Heart left ventricle (tissue), 16 donors: ENCODE measurements around the gene COMMD1. TPM values are rescaled to one million over a fixed set of nuclear protein-coding genes. Genes with fewer than 3 reads are reported as not detected.

Source experiments
- ATAC-seq, 4 donors: fragments of 200-7000 bp; cut with Tn5 transposase; one replicate each; pipeline ENCODE4 v1.9.1; 2020 to 2022; ENCODE audit warnings: moderate library complexity in 4 of 4, mild to moderate bottlenecking in 3 of 4, moderate number of reproducible peaks in 1 of 4
- DNase-seq, 5 donors: peaks; one replicate each; pipeline ENCODE4 v3.0.0-alpha.2; 2020
- H3K27ac ChIP-seq, 12 donors: fragments of 200-600 bp; sonication (generic) in 4 of 12; one replicate each; pipeline versions ENCODE4 v1.5.0 to v1.8.0; 2016 to 2022; ENCODE audit warnings: mild to moderate bottlenecking in 2 of 12
- H3K27me3 ChIP-seq, 9 donors: fragments of 200-600 bp; sonication (generic) in 2 of 9; one replicate each; pipeline versions ENCODE4 v1.5.1 to v1.8.0; 2016 to 2022; ENCODE audit warnings: mild to moderate bottlenecking in 3 of 9
- H3K36me3 ChIP-seq, 9 donors: fragments of 200-600 bp; sonication (generic) in 2 of 9; one replicate each; pipeline versions ENCODE4 v1.5.0 to v1.8.0; 2018 to 2022; ENCODE audit warnings: mild to moderate bottlenecking in 2 of 9
- H3K4me1 ChIP-seq, 12 donors: fragments of 200-600 bp; sonication (generic) in 4 of 12; one replicate each; pipeline versions ENCODE4 v1.5.0 to v1.8.0; 2016 to 2022; ENCODE audit warnings: mild to moderate bottlenecking in 3 of 12
- H3K4me3 ChIP-seq, 12 donors: fragments of 200-600 bp; sonication (generic) in 4 of 12; one replicate each; pipeline versions ENCODE4 v1.5.0 to v1.8.0; 2017 to 2022; ENCODE audit warnings: mild to moderate bottlenecking in 9 of 12, moderate library complexity in 4 of 12
- H3K9me3 ChIP-seq, 12 donors: fragments of 200-600 bp; sonication (generic) in 4 of 12; one replicate each; pipeline versions ENCODE4 v1.5.0 to v1.8.0; 2016 to 2022; ENCODE audit warnings: mild to moderate bottlenecking in 1 of 12
- POLR2A ChIP-seq, 2 donors: fragments of 450-650 bp; IDR thresholded peaks; one replicate each; pipeline ENCODE4 v1.6.1; 2017; ENCODE audit warnings: antibody characterized with exemption in 2 of 2, mild to moderate bottlenecking in 2 of 2, moderate library complexity in 2 of 2
- WGBS, 4 donors: extraction: QIAGEN DNeasy Blood & Tissue Kit in 2 of 4; methylation state at CpG; one replicate each; pipeline versions ENCODE4 v1.1.5 to v1.1.7; 2013 to 2018; 5-methylcytosine and 5-hydroxymethylcytosine counted together
- intact Hi-C, 10 donors: fragments of 100-400 bp; cut with DNase I; formaldehyde crosslinking; loops; one replicate each; pipeline versions ENCODE4 v1.11.1 to v1.14.2; 2022
- polyA plus RNA-seq, 2 donors: library from polyadenylated mRNA; stranded (reverse); fragments of 200-250 nt; gene quantifications; one replicate each; pipeline ENCODE4 v1.2.3, GENCODE V29; 2013
- total RNA-seq, 9 donors: library from RNA; depleted of rRNA in 2 of 9; stranded (reverse); fragments of >200 nt in 2 of 9; fragmentation: NEBNext Ultra II Directional in 3 of 9; extraction: Animal tissue kit (Norgen Biotek cat#: 25700) in 3 of 9; gene quantifications; one replicate each; pipeline versions ENCODE4 v1.1.0 to v1.2.4, GENCODE V29; 2016 to 2023
- TF ChIP-seq, protein P1 (sequence below), 12 donors: fragments of 200-600 bp; sonication (generic) in 4 of 12; IDR thresholded peaks; one replicate each; pipeline versions ENCODE4 v1.5.0 to v1.8.0; 2018 to 2022; ENCODE audit warnings: antibody characterized with exemption in 12 of 12, mild to moderate bottlenecking in 5 of 12
- donor health status: ischemic (EF 13 %, LVEDD 7.1; RV severe dilation, severe dysfunction).
- donor health status: healthy with polysubstance abuse.
- donor health status: DM: no; HTN: yes; CAD: no.
- donor health status: DM: no; HTN: no; CAD: no.
- donor health status: ischemic (EF 25% LVEDD 6.9; RV normal size, moderate dysfunction).
- donor health status: ischemic (EF 25% LVEDD 5.7; RV mildly dilated, moderate dysfunction).
- donor health status: healthy.
- donor health status: DM: yes; HTN: yes; CAD: no.
- donor health status: ischemic (EF 35%, LVEDD 5.7; RV mildly dilated, moderate dysfunction).
- donor health status: nonischemic (EF 11% LVEDD 7.7; RV severe dilation, severe dysfunction).
- donor health status: DM: yes; HTN: yes; CAD: no.
- donor health status: PGD.
- donor health status: ischemic (EF 29% LVEDD 5.4; RV normal size, mild dysfunction).
- donor health status: nonischemic (EF 23%, LVEDD 6.1; RV moderate dilation, normal function).

Gene COMMD1
- total and polyA plus RNA-seq, 11 donors: 50.1 to 99.5 (median 69.3) TPM

DNA sequence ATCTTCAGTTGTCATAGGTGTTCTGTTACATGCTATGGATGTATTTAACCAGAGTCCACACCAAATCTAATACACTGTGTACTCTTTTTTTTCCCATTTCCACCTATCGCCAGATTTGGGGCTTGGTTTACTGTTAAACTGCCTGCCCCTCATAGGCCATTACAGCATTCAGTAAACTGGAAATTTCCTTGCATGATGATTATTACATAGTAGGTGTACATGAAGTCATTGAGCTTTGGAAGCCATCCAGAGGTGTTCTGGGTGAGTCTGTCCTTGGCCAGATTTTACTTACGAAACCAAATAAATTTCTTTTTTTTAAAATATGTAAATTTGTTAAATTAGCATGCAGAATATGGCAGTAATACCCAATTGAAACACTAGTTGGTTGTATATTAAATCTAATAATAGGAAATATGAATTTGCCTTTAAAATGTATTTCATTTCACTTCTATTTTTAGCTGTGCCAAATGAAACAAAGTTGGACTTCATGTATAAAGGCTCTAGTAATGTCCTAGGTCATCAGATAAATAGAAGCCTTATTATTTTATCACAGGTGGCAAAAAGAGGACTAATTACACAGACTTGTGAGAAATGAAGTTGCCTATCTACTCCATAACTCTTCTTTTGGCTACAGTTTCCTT lies 60.7 kb downstream of the COMMD1 start:
- WGBS, 4 donors: 83 to 89% (median 87%) methylated on average over 2 of the region's 2 CpGs
- Histone ChIP-seq H3K9me3 (peaks cover 0 to 4% (median 0%) of the 10 kb centered on the region in 12 donors), H3K4me1 (peaks cover 0 to 18% (median 10%) of the 10 kb centered on the region in 12 donors), H3K36me3 (no peaks in the 10 kb centered on the region), H3K4me3 (no peak overlapping the region), H3K27ac (peak overlapping the region in 7 of 12 donors; percentile 2 to 46 (median 21)), H3K27me3 (no peaks in the 10 kb centered on the region)
- TF ChIP-seq, protein P1, sequence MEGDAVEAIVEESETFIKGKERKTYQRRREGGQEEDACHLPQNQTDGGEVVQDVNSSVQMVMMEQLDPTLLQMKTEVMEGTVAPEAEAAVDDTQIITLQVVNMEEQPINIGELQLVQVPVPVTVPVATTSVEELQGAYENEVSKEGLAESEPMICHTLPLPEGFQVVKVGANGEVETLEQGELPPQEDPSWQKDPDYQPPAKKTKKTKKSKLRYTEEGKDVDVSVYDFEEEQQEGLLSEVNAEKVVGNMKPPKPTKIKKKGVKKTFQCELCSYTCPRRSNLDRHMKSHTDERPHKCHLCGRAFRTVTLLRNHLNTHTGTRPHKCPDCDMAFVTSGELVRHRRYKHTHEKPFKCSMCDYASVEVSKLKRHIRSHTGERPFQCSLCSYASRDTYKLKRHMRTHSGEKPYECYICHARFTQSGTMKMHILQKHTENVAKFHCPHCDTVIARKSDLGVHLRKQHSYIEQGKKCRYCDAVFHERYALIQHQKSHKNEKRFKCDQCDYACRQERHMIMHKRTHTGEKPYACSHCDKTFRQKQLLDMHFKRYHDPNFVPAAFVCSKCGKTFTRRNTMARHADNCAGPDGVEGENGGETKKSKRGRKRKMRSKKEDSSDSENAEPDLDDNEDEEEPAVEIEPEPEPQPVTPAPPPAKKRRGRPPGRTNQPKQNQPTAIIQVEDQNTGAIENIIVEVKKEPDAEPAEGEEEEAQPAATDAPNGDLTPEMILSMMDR (IDR thresholded peaks at IDR 0.05): peak in 2 of 12 donors; percentile 20 to 24
- no peak for TF ChIP-seq POLR2A (IDR thresholded peaks at IDR 0.05)
- ATAC-seq (no peak), DNase-seq (no peak)
- intact Hi-C loops: loop anchor here in 1 of 10 donors (5.0 kb wide), 1 partner anchor 41 kb away; no protein-coding TSS in a partner anchor

DNA sequence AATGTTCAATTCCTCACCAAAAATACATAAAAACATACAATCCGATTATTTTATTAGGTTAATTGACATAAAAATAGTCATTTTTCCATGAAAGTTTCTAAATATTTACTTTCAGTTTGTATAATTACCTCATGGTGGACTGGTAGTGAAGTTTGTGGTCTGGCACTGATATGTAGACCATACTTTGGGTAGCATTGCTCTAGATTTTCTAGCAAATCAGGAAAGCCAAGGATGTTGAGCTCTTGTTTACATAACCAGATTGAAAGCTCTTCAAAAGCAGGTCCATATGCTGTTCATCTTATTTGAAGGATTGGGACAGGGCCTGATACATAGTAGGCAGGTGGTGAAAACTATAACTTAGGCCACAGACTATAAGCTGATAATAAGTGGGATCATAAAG lies 61.8 kb downstream of the COMMD1 start:
- intact Hi-C loops: loop anchor here in 1 of 10 donors (5.0 kb wide), 1 partner anchor 40 kb away; no protein-coding TSS in a partner anchor
- H3K27ac ChIP-seq: peak overlapping the region in 5 of 12 donors; percentile 2 to 46 (median 21)
- TF ChIP-seq POLR2A (IDR thresholded peaks at IDR 0.05): no peak
- TF ChIP-seq, protein P1 (IDR thresholded peaks at IDR 0.05): no peak
- no peaks in the 10 kb centered on the region for H3K36me3 ChIP-seq
- no peak overlapping the region for H3K4me3 ChIP-seq
- no peaks in the 10 kb centered on the region for H3K27me3 ChIP-seq
- no peaks in the 10 kb centered on the region for H3K9me3 ChIP-seq
- 81 to 89% (median 85%) methylated on average over 1 of the region's 1 CpG for WGBS, 4 donors
- H3K4me1 ChIP-seq: peaks cover 0 to 15% (median 10%) of the 10 kb centered on the region in 12 donors
- DNase-seq: no peak
- no peak for ATAC-seq

DNA sequence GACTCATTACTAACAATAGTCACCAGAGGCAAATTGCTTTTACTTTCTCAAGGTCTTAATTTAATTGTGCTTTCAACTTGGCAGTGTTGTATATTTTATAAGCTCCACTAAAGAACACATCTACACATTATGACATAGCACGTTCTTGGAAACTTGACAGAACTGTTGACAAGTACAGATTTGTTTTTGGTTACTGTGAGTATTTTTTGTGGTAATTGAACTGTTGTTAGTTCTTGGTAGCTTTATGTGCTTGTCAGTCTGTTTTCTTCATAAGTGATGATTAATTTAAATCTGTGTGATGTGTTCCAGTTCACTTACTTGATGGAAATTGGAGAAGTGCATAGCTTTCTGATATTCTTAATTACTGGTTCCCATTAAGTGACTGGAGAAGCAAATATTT lies 63.9 kb downstream of the COMMD1 start:
- H3K4me3 ChIP-seq: no peak overlapping the region
- no peak for TF ChIP-seq POLR2A (IDR thresholded peaks at IDR 0.05)
- TF ChIP-seq, protein P1 (IDR thresholded peaks at IDR 0.05): no peak
- intact Hi-C loops: loop anchor here in 1 of 10 donors (5.0 kb wide), 1 partner anchor 38 kb away; no protein-coding TSS in a partner anchor
- no peaks in the 10 kb centered on the region for H3K27me3 ChIP-seq
- WGBS, 4 donors: 46 to 70% (median 54%) methylated on average over 1 of the region's 1 CpG
- no peaks in the 10 kb centered on the region for H3K36me3 ChIP-seq
- H3K9me3 ChIP-seq: no peaks in the 10 kb centered on the region
- ATAC-seq (no peak), DNase-seq (no peak)
- H3K4me1 ChIP-seq: peaks cover 0 to 12% (median 9%) of the 10 kb centered on the region in 12 donors
- H3K27ac ChIP-seq: no peak overlapping the region

DNA sequence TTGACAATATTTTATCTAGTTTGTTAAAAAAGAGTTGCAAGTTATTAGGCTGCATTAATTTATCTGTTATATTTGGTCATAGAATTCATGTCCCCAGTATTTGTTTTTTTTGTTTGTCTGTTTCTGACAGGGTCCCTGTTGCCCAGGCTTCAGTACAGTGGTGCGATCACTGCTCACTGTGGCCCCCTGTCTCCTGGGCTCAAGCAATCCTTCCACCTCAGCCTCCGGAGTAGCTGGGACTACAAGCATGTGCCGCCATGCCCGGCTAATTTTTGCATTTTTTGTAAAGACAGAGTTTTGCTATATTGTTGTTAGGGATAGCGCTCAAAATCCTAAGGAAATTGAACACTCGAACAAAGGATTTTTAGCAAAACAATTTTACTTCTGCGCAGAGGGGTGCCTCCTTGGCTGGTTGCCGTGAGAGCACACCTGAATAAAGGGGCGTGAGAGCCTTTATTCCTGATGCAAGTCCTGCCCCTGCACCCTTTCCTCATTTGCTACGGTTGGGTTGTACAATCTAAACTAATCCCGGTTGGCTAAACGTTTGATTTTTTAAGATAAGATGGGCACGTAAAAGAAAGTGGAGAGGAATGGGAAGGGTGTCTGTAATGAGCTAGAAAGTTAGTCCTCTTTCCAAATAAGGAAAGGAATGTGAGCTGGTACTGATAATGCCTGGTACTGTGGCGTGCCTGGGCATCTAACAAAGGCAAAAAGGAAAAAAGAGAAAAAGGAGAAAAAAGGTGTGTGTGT lies 65.5 kb downstream of the COMMD1 start:
- DNase-seq: no peak
- TF ChIP-seq, protein P1 (IDR thresholded peaks at IDR 0.05): peak in 2 of 12 donors; percentile 16 to 34
- no peak for TF ChIP-seq POLR2A (IDR thresholded peaks at IDR 0.05)
- intact Hi-C loops: loop anchor here in 3 of 10 donors (5.0 to 10.0 kb wide), 2 partner anchors 46 to 49 kb away; no protein-coding TSS in a partner anchor
- Histone ChIP-seq H3K36me3 (no peaks in the 10 kb centered on the region), H3K4me1 (peaks cover 0 to 12% (median 9%) of the 10 kb centered on the region in 12 donors), H3K9me3 (no peaks in the 10 kb centered on the region), H3K27ac (peak overlapping the region in 7 of 12 donors; percentile 23 to 71 (median 57)), H3K4me3 (peak overlapping the region in 7 of 12 donors; percentile 3 to 33 (median 15)), H3K27me3 (no peaks in the 10 kb centered on the region)
- 57 to 67% (median 62%) methylated on average over 14 of the region's 14 CpGs for WGBS, 4 donors
- ATAC-seq: peak in 3 of 4 donors; percentile 61 to 81 (median 65)
